ENCODE measurements around the gene HSPB2.
"Not testable (repeated sequence)": the region's sequence is repeated elsewhere in the genome, so short reads cannot be mapped to it uniquely, and the experiment has no call there.

Gene HSPB2, protein sequence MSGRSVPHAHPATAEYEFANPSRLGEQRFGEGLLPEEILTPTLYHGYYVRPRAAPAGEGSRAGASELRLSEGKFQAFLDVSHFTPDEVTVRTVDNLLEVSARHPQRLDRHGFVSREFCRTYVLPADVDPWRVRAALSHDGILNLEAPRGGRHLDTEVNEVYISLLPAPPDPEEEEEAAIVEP

DNA sequence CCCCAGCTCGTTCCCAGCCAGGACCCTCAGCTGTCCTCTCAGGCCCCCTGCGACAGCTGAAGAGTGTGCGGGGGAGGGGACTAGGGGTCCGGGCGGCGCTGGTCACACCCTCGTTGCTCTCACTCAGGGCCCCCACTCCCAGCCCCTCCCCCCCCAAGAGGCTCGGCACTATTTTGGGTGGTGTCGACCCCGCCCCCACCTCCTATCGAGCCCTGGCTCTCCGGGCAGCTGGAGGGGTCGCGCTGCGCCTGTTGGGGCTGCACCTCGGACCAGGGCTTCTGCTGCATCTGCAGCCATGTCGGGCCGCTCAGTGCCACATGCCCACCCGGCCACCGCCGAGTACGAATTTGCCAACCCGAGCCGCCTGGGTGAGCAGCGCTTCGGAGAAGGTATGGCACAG is at the start of gene HSPB2:
Gene HSPB2, plus strand, starts transcription at position 200 of the 400 bp plus-strand sequence. Its CDS starts 96 bp downstream, at position 296.
- no peak for DNase-seq (ENCODE audit: low read depth in 2 of 2)

DNA sequence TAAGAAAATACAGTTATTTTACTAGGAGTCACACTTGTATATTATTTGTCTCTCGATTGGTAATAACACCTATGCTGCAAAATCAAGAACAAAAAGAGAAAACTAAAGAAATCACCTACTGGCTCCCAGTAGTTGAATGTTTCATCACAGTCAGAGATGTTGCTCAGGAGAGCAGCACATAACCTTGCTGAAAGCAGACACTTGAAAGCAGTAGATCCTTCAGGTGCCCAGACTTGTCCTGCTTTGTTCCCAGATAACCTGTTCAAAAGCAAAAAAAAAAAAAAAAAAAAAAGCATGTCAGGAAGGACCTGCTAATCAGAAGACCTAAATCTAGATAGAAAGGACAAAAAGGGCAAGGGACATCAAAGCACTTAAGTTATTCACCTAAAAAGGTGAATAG is 42.4 kb upstream of the HSPB2 start:
- no peak for DNase-seq (ENCODE audit: low read depth in 2 of 2)

DNA sequence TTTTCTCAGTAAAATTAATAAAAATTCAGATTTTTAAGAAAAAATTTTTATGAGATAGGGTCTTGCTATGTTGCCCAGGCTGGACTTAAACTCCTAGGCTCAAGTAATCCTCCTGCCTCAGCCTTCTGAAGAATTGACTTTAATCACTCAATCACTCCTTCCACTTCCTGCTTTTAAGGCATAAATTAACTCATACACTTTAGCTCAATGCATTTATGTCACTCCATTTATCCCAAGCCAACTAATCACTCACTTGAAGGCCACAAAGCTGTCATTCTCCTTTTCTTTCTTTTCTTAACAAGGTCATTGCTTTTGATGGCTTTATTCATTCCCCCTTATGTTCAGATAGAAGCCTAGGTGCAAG is 42.0 kb upstream of the HSPB2 start:
- no peak for DNase-seq (ENCODE audit: low read depth in 2 of 2)

DNA sequence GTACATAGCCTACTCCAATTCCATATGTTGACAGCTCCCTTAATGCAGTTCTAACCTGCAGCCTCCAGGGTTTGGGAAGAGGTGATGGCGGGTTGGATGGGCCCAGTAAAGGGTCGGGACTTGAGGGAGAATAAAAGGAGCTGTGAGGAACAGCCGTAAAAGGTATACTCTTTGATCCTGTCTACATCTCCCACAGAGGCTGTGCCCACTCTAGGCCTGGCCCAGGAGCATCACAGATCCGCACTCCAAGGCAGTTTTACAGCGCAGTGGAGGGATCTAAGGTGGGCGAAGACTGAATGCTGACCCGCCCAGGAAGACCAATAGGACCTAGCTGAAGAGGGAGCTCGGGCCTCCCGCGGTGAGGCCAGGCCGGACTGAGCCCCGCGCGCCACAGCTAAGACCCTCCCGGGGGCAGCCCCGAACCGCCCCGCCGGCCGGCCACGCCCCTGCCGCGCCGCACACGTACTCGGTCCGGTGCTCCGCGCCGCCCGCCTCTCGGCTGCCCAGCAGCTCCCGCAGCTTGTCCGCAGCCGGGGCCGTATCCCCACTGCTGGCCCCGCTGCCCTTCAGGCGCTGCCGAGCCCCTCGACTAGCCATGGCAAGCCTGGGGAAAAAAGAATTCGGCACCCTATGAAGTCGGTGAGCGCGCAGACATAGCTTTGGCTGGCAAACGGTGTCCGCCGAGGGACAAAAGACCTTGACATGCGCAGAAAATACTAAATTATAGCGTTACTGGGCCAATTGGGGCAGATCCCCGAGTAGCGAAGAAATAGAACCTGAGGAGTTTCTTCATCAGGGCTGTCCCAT is 41.4 kb upstream of the HSPB2 start, which contains the start of gene ALG9:
Gene ALG9, minus strand, starts transcription at position 696 of the 807 bp plus-strand sequence. Its CDS starts 99 bp downstream, at position 597.
- DNase-seq (ENCODE audit: low read depth in 2 of 2) = peak; percentile 72 to 82

DNA sequence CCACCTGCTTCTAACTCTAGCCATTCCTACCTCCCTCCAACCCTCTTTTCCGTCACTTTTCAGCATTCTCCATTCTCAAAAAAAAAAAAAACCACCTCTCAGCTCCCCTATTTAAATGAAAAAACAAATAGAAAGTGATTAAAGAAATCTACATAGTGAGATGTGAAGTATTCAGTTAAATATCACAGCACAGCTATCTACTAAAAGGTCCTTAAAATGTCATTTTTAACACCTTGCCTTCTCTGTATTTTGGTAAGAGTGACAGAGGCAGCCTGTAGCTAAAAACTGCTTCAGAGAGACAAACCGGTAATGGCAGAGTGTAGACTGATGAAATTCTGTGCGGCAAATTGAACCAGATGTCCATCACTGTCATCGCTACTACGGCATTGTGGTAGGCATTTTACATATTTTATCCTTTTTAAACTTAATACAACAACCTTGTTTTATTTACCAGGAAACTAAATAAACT is 40.8 kb upstream of the HSPB2 start:
- DNase-seq (ENCODE audit: low read depth in 2 of 2) = no peak

DNA sequence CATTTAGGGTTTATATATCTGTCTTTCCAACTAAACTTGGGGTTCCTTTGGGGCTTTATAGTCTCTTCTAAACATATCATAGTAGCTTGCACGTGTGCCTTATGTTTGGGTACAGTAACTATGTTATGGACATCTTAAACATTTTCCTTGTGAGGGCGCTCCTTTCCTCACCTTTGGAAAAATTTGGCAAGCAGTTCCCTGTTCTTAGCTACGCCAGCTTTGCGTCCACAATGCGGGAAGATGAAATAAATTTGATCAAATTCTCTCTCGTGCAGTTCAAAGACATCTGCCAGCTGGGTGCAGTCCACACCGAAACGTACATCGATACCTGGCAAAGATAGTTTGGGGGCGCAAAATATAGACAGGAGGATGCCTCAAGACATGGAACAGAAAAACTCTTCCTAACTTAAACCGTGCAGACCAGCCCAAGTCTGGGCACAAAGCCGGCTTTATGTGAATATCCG is 34.1 kb upstream of the HSPB2 start:
- DNase-seq (ENCODE audit: low read depth in 2 of 2) = no peak

DNA sequence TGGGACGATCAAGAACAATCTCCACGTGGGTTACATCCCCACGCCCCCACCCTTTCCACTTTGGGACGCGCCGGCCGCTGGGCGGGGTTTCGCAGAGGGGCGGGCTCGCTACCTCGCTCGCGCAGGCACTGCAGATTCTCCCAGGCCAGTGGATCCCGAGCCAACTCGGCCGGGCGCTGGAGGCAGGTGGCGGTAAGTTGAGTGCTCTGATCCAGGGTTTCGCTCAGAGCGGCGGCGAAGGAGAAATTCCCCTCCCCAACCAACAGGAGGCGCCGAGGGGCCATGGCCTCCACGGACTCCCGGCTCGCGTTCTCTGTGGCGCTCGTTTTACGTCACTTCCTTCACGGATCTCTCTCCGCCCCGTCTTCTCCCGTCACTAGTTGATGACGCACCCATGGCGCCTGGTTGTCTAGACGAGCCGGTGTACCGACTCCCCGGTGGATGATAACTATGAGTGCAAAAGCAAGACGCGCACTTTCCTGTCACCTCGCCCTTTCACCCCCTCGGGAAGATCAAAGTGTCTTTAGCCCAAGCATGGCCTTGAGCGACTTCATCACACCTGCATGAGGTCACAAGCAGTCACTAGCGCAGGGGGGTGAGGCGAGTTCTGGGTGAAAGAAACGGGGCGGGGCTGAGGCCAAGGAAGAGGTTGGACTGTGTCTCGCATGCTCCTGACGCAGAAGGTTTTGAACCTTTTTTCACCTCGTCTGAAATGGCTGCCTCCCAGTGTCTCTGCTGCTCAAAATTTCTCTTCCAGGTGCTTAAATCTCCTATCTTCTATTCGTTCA is 33.5 kb upstream of the HSPB2 start, which contains the start of the genes CFAP68 and FDXACB1:
Gene CFAP68, plus strand, starts transcription at position 693 of the 788 bp plus-strand sequence. Its CDS starts 20 bp downstream, at position 713.
Gene FDXACB1, minus strand, starts transcription at position 317 of the 788 bp plus-strand sequence. Its CDS starts 33 bp downstream, at position 284.
- DNase-seq (ENCODE audit: low read depth in 2 of 2) = peak; percentile 86 to 90

DNA sequence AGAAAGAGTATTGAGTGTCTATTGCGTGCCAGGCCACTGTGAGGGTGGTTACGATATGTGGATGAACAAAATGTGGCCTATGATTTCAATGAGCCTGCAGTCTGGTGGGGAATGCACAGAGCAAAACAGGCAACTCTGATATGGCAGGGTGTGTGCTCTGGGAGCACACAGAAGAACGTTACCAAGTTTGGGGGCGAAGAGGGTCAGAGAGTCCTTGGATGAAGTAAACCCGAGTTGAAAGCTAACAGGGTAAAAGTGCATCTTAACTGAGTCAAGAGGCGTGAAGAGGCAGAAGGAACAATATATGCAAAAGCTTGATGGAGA is 32.9 kb upstream of the HSPB2 start:
- DNase-seq (ENCODE audit: low read depth in 2 of 2) = no peak

DNA sequence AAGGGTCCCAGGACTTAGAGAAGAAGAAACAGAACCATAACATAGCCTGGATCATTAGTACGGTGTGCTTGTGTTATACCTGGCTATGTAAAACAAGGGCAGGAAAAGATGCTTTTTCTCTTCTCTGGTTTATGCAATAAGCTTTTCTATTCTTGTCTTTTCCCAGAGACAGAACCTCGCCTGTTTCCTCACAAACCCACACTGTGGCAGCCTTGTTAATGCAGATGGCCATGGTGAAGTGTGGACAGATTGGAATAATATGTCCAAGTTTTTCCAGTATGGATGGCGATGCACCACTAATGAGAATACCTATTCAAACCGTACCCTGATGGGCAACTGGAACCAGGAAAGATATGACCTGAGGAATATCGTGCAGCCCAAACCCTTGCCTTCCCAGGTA is 30.3 kb upstream of the HSPB2 start:
- no peak for DNase-seq (ENCODE audit: low read depth in 2 of 2)

DNA sequence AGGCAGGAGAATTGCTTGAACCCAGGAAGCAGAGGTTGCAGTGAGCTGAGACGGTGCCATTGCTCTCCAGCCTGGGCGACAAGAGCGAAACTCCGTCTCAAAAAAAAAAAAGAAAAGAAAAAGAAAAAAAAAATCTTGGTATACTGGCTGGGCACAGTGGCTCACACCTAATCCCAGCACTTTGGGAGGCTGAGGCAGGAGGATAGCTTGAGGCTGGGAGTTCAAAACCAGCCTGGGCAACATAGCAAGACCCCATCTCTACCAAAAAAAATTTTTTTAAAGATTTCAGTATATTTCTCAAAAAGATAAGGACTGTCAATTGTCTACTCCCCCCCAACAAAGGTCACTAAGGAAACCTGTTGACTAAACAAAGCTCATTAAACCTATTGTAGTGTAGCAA is 27.5 kb upstream of the HSPB2 start:
- not testable (repeated sequence) for DNase-seq (ENCODE audit: low read depth in 2 of 2)

DNA sequence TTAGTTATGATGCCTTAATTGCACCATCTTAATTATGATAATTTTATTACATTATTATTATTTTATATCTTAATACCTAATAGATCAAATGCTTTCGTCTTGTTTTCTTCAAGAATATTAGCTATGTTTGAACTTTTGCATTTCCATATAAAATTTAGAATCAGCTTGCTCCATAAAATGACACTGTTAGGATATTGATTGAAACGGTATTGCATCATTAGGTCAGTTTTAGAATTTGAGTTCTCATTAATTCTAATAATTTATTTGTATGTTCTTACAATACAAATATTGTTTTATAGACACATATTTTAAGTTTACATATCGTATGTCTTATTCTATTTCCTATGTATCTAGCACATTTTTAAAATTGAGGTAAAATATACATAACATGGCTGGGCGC is 26.5 kb upstream of the HSPB2 start:
- DNase-seq (ENCODE audit: low read depth in 2 of 2) = no peak

DNA sequence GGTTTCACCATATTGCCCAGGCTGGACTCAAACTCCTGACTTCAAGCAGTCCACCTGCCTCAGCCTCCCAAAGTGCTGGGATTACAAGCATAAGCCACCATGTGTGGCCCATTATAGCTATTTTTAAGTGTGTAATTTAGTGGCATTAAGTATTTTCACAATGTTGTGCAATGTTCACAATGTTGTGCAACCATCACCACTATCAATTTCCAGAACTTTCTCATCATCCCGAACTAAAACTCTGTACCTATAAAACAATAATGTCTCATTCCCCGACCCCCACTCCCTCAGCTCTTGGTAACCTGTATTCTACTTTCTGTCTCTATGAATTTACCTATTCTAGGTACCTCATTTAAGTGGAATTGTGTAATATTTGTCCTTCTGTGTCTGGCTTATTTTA is 25.7 kb upstream of the HSPB2 start:
- DNase-seq (ENCODE audit: low read depth in 2 of 2) = no peak

DNA sequence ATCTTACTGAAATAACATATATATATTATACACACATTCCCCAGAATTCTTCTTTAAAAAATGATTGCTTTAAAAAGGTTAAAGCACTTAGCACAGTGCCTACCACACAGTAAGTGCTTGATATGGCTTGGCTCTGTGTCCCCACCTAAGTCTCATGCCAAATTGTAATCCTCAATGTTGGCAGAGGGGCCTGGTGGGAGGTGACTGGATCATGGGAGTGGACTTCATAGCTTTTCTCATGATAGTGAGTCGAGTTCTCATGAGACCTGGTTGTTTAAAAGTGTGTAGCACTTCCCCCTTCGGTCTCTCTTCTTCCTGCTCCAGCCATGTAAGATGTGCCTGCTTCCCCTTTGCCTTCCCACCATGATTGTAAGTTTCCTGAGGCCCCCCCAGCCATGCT is 7.1 kb upstream of the HSPB2 start:
- DNase-seq (ENCODE audit: low read depth in 2 of 2) = no peak

DNA sequence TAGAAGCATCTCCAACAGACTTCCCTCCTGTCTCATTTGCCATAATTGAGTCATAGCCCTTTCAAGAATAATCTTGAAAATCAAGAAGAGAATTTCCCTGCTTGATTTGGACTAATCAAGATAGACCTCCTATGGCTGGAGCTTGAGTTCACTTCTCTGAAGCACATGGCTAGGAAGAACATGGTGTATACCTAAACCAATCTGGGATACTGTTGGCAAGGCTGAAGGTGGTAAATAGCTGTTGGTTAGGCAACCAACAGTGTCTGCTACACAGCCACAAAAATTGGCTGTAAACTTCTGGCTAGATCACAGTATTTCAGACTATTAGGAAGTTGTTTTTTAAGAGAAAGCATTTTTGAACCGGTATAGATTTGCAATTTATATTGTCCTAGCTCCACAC is 5.9 kb upstream of the HSPB2 start:
- DNase-seq (ENCODE audit: low read depth in 2 of 2) = no peak

DNA sequence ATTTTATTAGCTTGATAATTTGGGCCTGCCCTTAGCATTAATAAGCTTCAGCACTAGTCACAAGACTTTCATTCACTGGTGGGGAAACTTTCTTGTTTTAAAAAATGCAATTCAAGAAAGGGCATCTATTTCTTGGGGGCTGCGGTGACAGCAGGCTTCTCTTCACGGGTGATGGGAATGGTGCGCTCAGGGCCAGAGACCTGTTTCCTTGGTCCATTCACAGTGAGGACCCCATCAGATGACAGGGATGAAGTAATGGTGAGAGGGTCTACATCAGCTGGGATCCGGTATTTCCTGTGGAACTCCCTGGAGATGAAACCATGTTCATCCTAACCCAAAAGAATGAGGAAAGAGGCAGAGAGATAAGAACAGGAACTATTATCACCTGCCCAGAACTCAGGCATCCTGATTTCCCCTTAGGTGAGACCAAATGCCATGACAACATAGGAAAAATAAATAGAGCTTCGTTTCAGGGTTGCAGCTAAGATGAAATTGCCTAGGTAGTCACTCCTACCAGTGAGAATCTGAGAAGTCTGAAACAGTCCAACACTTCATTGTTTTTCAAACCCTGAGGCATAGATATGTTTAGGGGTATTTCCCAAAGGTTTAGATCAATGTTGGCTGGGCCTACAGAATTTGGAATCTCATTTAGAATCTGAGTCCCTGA is 3.8 kb upstream of the HSPB2 start:
- DNase-seq (ENCODE audit: low read depth in 2 of 2) = no peak

DNA sequence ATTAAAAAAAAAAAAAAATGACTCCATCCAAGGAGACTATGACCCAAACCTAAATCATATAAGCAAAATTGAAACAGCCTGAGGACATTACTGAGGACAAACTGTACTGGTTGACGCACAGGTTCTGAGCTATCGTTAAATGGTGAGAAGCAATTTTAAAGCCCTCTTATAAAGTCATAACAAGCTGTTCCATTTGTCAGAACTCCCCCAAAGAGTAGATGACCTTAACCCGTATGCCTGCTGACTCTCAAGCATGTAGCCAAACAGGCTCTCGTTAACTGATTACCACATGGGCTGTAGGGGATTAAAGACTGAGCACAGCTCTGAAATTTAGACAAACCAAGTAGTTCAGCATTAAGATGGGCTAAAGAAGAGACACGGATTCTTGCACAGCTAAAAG is 3.2 kb upstream of the HSPB2 start:
- no peak for DNase-seq (ENCODE audit: low read depth in 2 of 2)

DNA sequence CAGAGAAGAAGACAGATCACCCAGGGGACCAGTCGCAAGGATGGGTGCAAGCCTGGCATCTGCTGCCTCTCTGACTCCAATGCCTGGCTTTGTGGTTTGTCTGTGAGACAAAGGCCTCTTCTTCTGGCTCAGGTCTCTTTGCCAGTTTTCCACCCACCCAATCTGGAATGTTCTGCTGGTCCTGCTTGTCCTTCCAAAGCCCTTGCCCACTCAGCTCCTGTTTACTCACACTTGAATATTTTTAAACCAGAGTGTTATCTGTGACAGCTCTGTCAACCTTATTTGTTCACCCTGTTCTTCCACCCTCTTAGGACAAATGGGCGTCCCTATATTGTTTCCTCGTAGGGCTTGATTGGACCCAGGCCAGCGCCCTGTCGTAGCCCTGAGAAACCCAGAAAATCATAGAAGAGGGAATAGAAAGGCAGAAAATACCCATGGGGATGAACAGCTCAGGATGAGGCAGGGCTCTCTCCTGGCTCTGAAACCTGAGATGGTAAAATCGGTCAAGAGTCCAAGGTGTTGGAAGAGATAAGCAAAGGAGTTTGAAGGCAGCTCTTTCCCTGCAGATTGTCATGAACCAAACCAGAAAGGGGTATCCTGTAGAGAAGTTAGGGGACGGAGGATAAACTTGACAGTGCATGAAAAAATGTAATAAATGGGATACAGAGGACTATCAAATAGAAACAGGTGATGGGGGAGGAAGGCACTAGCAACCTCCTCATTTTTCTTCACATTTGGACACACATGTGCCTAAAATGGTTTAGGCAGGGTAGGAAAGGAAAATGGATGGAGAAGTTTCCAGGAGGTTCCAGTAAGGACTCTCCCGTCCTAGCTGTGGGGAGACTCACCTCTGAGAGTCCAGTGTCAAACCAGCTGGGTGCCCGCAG is 1.6 kb upstream of the HSPB2 start:
- no peak for DNase-seq (ENCODE audit: low read depth in 2 of 2)

DNA sequence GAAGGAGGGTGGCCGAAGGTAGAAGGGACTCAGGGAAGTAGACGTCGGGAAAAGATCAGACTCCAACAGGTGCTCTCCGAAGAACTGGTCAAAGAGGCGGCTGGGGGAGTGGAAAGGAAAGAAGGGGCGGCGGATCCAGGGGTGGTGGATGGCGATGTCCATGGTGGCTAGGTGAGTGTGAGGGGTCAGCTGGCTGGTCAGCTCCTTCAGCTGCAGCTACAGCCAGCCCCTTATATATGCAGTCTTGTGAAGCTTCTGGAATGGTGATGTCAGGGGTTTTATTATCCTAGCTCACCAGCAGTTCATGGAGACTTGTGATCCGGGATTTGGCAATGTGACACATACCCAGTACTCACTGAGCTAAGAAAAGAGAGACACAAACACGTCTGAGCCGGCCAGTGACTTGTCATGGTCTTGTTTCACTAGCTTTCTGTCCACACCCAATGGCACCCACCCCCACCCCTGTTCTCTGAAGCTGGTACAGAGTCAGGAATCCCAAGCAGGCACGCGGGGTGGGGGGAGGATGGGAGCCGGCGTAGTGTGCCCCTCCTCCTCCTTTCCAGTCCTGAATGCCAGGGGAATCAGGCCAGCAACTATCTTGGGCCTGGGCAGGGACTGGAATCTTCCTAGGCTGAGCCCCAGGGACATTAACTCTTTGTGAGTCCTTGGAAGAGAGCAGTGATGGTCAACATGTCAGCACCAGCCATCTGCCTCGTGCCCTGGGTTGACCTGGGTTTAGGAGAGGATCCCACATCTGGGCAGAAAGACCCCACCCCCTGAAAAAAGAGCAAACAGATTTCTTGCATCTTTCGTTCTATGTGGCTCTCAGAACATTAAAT is 752 bp upstream of the HSPB2 start, which contains the start of gene CRYAB:
Gene CRYAB, minus strand, starts transcription at position 208 of the 839 bp plus-strand sequence. Its CDS starts 46 bp downstream, at position 162.
- DNase-seq (ENCODE audit: low read depth in 2 of 2) = no peak

DNA sequence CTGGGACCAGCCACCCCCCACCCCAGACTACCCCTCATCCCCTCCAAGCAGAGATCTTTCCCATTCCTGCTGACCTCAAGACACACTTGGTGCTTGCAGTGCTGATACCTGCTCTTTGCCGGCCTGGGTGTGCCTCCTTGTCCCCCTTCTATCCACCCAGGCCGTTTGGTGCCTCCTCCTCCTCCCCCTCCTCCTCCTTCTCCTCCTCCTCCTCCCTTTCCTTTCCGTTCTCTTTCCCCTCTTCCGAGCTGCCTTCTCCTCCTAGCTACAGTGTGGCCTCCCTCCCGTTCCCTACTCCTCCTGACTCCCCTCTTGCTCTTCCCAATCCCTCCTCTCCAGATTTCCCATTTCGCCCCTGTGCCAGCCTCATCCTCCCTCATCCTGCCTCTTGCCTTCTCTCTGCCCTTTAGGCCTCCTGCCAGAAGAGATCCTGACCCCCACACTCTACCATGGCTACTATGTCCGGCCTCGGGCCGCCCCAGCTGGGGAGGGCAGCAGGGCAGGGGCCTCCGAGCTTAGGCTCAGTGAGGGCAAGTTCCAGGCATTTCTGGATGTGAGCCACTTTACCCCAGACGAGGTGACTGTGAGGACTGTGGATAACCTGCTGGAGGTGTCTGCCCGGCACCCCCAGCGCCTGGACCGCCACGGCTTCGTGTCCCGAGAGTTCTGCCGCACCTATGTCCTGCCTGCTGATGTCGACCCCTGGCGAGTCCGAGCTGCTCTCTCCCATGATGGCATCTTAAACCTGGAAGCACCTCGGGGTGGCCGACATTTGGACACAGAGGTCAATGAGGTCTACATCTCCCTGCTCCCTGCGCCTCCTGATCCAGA is 712 bp downstream of the HSPB2 start:
- no peak for DNase-seq (ENCODE audit: low read depth in 2 of 2)
